Measurements from ENCODE around the gene HLA-DMA. TPM values are rescaled to one million over a fixed set of nuclear protein-coding genes. Genes with fewer than 3 reads are reported as not detected.
A peak's percentile ranks its signal among the peaks of the same experiment; 100 is the strongest.

HLA-DMA gene
- 1.7 and 3.0 TPM in 2 replicates for total RNA-seq (2014; rRNA removed)
- Bru-seq, nascent RNA = percentile 46 among the genes with signal in this experiment
- BruChase-seq, experiment 1, labeled RNA remaining after a 6-hour chase = percentile 67 among the genes with signal in this experiment
- percentile 59 among the genes with signal in this experiment for BruChase-seq, experiment 2, labeled RNA remaining after a 2-hour chase
- long read RNA-seq, transcript HLA-DMA-201 (5 exons, 1,123 nt) = major isoform, 5 of 6 reads
- long read RNA-seq, partial matches to known transcripts = 0 of 6 reads
- long read RNA-seq, other reads (novel, unspliced or antisense) = 1 of 6 reads

DNA sequence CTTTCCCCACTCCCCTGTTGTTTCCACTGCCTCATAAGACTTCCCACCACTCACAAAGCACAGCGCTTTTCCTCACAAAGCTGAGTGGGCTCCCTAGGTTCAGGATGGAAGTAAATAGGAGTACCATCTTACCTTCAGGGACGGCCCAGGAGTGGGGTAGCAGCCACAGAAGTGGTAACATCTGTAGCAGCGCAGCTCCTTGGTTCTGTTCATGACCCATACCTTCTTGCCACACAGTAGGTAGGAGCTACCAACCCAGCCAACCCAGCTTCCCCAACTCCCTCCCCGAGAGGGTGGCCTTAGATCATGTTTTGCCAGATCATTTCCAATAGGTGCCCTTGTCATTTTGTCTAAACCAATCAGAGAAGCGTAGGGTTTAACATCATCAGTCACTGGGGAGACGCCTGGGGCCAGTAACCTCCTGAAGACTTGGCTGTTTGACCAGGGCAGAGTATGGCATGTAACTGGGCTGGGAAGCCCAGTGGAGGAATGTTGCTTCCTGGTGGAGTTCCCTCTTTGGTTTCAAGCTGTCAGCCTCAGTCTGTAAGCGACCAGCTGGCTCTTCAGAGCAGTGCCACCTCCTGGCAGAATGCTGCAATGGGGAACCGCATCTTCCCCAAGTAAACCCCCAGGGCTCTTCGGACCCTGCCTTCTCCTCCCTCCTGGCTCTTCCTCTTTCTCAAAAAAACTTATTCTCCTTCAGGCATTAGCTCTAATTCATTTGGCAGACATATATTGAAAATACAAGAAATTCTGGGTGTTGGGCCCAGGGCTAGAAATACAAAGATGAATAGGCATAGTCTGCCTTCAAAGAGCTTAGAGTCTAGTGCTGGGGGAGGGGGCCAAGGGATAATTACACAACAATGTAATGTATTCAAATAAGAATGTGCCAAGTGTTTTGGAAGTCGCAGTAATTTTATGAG, at the start of gene HLA-DMA:
Gene HLA-DMA (minus strand): TSS at position 281 of the 923 bp plus-strand sequence. CDS start 61 bp downstream, at position 220.
- Histone ChIP-seq H3K9me3 (ENCODE audit: low read length) (no peaks in the 10 kb centered on the region), H3K27ac (ENCODE audit: low read length) (no peak within 1 kb of the TSS), H3F3A (ENCODE audit: low read length, unreplicated experiment) (no peaks in the 10 kb centered on the region), H3K9ac (ENCODE audit: low read length) (no peak within 1 kb of the TSS), H2AFZ (ENCODE audit: low read length) (peak within 1 kb of the TSS; percentile 62), H3K79me2 (ENCODE audit: low read length) (no peaks in the 10 kb centered on the region), H3K36me3 (ENCODE audit: low read depth, low read length) (no peaks in the 10 kb centered on the region), H3K4me2 (ENCODE audit: low read length) (peak within 1 kb of the TSS; percentile 49), H4K20me1 (ENCODE audit: low read length) (no peaks in the 10 kb centered on the region), H3K4me1 (ENCODE audit: insufficient read depth, low read length) (no peaks in the 10 kb centered on the region; the same call in 1 of the 2 replicates), H3K9me2 (replicated peaks; ENCODE audit: low read length) (no peaks in the 10 kb centered on the region), H3K4me3 (ENCODE audit: low read length) (no peak within 1 kb of the TSS), H3K27me3 (ENCODE audit: low read length) (no peaks in the 10 kb centered on the region)
- DNase-seq = peak; percentile 96
- POLR2A ChIA-PET (ENCODE audit: unreplicated experiment) = interaction anchor here (0.5 to 1.5 kb wide), 2 partner anchors 19 to 1133 kb away, joined by 14 to 24 read pairs; no protein-coding TSS in a partner anchor
- TF ChIP-seq, protein P1, sequence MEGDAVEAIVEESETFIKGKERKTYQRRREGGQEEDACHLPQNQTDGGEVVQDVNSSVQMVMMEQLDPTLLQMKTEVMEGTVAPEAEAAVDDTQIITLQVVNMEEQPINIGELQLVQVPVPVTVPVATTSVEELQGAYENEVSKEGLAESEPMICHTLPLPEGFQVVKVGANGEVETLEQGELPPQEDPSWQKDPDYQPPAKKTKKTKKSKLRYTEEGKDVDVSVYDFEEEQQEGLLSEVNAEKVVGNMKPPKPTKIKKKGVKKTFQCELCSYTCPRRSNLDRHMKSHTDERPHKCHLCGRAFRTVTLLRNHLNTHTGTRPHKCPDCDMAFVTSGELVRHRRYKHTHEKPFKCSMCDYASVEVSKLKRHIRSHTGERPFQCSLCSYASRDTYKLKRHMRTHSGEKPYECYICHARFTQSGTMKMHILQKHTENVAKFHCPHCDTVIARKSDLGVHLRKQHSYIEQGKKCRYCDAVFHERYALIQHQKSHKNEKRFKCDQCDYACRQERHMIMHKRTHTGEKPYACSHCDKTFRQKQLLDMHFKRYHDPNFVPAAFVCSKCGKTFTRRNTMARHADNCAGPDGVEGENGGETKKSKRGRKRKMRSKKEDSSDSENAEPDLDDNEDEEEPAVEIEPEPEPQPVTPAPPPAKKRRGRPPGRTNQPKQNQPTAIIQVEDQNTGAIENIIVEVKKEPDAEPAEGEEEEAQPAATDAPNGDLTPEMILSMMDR (conservative IDR thresholded peaks at IDR 0.05; ENCODE audit: low read depth, low read length) = peak; percentile 79
- no peak for TF ChIP-seq EZH2phosphoT487 (IDR thresholded peaks at IDR 0.05; ENCODE audit: borderline replicate concordance, low read length)
- no TSS peak for BruUV-seq (replicated peaks)
- CTCF ChIA-PET = interaction anchor here (0.6 to 2.6 kb wide), 8 partner anchors 19 to 757 kb away, joined by 3 to 40 read pairs (median 8); partner anchors contain the start of gene TAP2
- intact Hi-C loops (cut with micrococcal nuclease) = loop anchor here (1.0 kb wide), 2 partner anchors 15 to 68 kb away; partner anchors contain the start of gene BRD2
- ATAC-seq = peak; percentile 97

DNA sequence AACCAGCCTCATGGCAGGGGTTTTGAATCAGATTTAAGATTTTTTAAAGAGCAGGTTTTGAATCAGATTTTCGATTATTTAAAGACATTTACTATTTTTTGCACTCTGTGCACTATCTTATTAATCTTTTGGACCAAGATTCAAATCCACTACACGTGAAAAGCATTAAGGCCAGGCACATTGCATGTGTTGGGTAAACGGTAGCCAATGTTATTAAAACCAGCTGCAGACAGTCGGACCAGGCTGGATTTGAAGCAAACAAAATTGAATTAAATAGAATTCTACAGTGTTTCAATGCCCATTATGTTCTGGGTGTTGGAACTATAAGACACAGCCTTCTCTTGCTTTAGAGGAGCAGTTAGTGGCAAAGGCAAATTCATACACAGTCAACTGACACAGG, 48.8 kb upstream of the HLA-DMA start:
- H3K27me3 ChIP-seq (ENCODE audit: low read length) = peaks cover 74% of the 10 kb centered on the region
- H3K27ac ChIP-seq (ENCODE audit: low read length) = no peak overlapping the region
- no peak overlapping the region for H3K9ac ChIP-seq (ENCODE audit: low read length)
- BruUV-seq (replicated peaks) = no TSS peak
- no peak overlapping the region for H3K4me2 ChIP-seq (ENCODE audit: low read length)
- intact Hi-C loops (cut with micrococcal nuclease) = no loop called here
- ATAC-seq = no peak
- no peaks in the 10 kb centered on the region for H3K9me3 ChIP-seq (ENCODE audit: low read length)
- TF ChIP-seq, protein P1 (conservative IDR thresholded peaks at IDR 0.05; ENCODE audit: low read depth, low read length) = no peak
- TF ChIP-seq EZH2phosphoT487 (IDR thresholded peaks at IDR 0.05; ENCODE audit: borderline replicate concordance, low read length) (no peak), EZH2 (IDR thresholded peaks at IDR 0.05; ENCODE audit: low read length, unreplicated experiment) (no peak)
- H3K9me2 ChIP-seq (replicated peaks; ENCODE audit: low read length) = no peaks in the 10 kb centered on the region
- no peaks in the 10 kb centered on the region for H3F3A ChIP-seq (ENCODE audit: low read length, unreplicated experiment)
- ChIA-PET POLR2A (ENCODE audit: unreplicated experiment) (no interaction called here), CTCF (interaction anchor here (0.8 kb wide), 1 partner anchor 125 kb away, joined by 3 read pairs; no protein-coding TSS in a partner anchor)
- no peak overlapping the region for H3K4me3 ChIP-seq (ENCODE audit: low read length)
- no peak overlapping the region for H2AFZ ChIP-seq (ENCODE audit: low read length)
- H3K4me1 ChIP-seq (ENCODE audit: insufficient read depth, low read length) = no peaks in the 10 kb centered on the region
- no peaks in the 10 kb centered on the region for H3K79me2 ChIP-seq (ENCODE audit: low read length)
- H3K36me3 ChIP-seq (ENCODE audit: low read depth, low read length) = no peaks in the 10 kb centered on the region
- H4K20me1 ChIP-seq (ENCODE audit: low read length) = no peaks in the 10 kb centered on the region
- no peak for DNase-seq

All from PC-3 (cell line).